Hepatocyte (in vitro differentiated cells): ENCODE measurements around the gene SHISA7. TPM values are rescaled to one million over a fixed set of nuclear protein-coding genes. Genes with fewer than 3 reads are reported as not detected.
A peak's percentile ranks its signal among the peaks of the same experiment; 100 is the strongest.

ENCODE experiments used
- DNase-seq: peaks from one replicate; pipeline ENCODE4 v3.0.0-alpha.2; 2016; ENCODE audit warnings: low spot score
- H2AFZ ChIP-seq: fragments of 200-600 bp; sonication (generic); 2 replicates; pipeline ENCODE4 v1.6.0; 2016; ENCODE audit warnings: antibody characterized with exemption, mild to moderate bottlenecking
- H3K27ac ChIP-seq: fragments of 200-600 bp; sonication (generic); 2 replicates; pipeline ENCODE4 v1.5.1; 2016; ENCODE audit warnings: mild to moderate bottlenecking
- H3K27me3 ChIP-seq: fragments of 200-600 bp; sonication (generic); 2 replicates; pipeline ENCODE4 v1.6.1; 2016
- H3K36me3 ChIP-seq: fragments of 200-600 bp; sonication (generic); replicated peaks from 2 replicates; pipeline ENCODE4 v1.5.1; 2016; ENCODE audit warnings: low read depth; ENCODE audit not compliant: insufficient read depth
- H3K4me1 ChIP-seq: fragments of 200-600 bp; sonication (generic); 2 replicates; pipeline ENCODE4 v1.5.1; 2016; ENCODE audit warnings: mild to moderate bottlenecking, moderate library complexity; ENCODE audit not compliant: insufficient read depth
- H3K4me2 ChIP-seq: fragments of 200-600 bp; sonication (generic); 2 replicates; pipeline ENCODE4 v1.6.0; 2016
- H3K4me3 ChIP-seq: fragments of 200-600 bp; sonication (generic); 2 replicates; pipeline ENCODE4 v1.5.1; 2016; ENCODE audit warnings: mild to moderate bottlenecking
- H3K79me2 ChIP-seq: fragments of 200-600 bp; sonication (generic); 2 replicates; pipeline ENCODE4 v1.6.0; 2017; ENCODE audit warnings: mild to moderate bottlenecking
- H3K9me2 ChIP-seq: fragments of 200-600 bp; sonication (generic); replicated peaks from 2 replicates; pipeline ENCODE4 v1.6.0; 2017; ENCODE audit warnings: mild to moderate bottlenecking; ENCODE audit not compliant: insufficient read depth
- H3K9me3 ChIP-seq: fragments of 200-600 bp; sonication (generic); 2 replicates; pipeline ENCODE4 v1.5.1; 2016; ENCODE audit warnings: low read depth, mild to moderate bottlenecking
- H4K20me1 ChIP-seq: fragments of 200-600 bp; sonication (generic); 2 replicates; pipeline ENCODE4 v1.6.0; 2016; ENCODE audit warnings: mild to moderate bottlenecking; ENCODE audit not compliant: insufficient read depth, poor library complexity, severe bottlenecking
- EZH2 ChIP-seq: fragments of 200-600 bp; sonication (generic); IDR thresholded peaks from 2 replicates; pipeline ENCODE4 v1.6.1; 2016; ENCODE audit warnings: antibody characterized with exemption, mild to moderate bottlenecking, borderline replicate concordance
- EZH2phosphoT487 ChIP-seq: fragments of 200-600 bp; sonication (generic); IDR thresholded peaks from one replicate; pipeline ENCODE4 v1.6.1; 2018; ENCODE audit warnings: antibody characterized with exemption, mild to moderate bottlenecking, low read depth, moderate library complexity; ENCODE audit not compliant: unreplicated experiment, severe bottlenecking
- WGBS: methylation state at CpG from one replicate; pipeline ENCODE4 v1.1.6; 2016; ENCODE audit warnings: low lambda C conversion rate; ENCODE audit errors: missing lambda C conversion rate; 5-methylcytosine and 5-hydroxymethylcytosine counted together
- polyA plus RNA-seq: library from polyadenylated mRNA; unstranded; fragments of >200 nt; fragmentation: Nextera tagmentation; extraction: Ambion mirVana; gene quantifications from 2 replicates; pipeline ENCODE4 v1.2.1, GENCODE V29; 2016
- total RNA-seq: library from RNA; depleted of rRNA; stranded (reverse); fragments of >200 nt; gene quantifications from 2 replicates; pipeline ENCODE4 v1.2.3, GENCODE V29; 2014
- TF ChIP-seq, protein P1 (sequence below): fragments of 200-600 bp; sonication (generic); IDR thresholded peaks from 2 replicates; pipeline ENCODE4 v1.5.1; 2016; ENCODE audit warnings: antibody characterized with exemption, mild to moderate bottlenecking; ENCODE audit not compliant: poor library complexity

SHISA7 gene
- total and polyA plus RNA-seq, 2 experiments from 2014 or later: not detected

DNA sequence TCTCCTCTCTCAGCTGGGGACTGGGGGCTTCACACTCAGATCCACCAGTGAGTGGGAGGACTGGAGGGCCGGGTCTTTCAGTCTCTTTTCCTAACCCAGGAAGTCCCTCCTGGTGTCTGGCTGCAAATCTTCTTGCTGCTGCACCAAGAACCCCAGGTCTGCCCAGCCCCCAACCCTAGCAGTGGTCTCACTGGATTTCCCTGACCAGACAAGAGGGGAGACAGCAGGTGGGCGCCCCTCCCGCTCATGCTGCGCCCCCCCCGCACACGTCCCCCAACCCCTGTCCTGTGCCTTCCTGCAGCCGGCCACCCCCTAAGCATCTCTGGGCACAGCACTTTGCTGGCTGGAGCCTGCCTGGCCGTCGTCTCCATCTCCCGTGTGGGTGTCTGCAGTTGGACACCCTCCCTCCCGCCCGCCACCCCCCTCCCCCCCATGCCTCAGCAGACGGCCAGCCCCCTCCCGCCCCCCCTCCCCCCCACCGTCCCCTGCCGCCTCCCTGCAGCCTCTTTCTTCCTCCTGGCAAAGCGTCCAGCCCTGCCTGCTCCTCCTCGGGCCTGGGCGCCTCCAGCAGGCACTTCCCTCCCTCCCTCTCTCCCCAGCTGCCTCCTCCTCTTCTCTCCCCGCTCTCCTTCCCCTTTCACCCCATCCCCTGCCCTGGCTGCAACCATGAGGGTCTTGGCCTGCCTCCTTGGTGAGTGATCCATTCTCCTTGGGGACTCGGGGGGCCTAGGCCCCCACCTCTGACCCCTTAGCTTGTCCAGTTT, 45.0 kb upstream of the SHISA7 start, which contains the start of gene SSC5D:
Gene SSC5D (plus strand): TSS at position 513 of the 764 bp plus-strand sequence. CDS start 154 bp downstream, at position 667.
- Histone ChIP-seq H3K4me3 (no peak within 1 kb of the TSS), H3K4me2 (peak within 1 kb of the TSS; percentile 94), H3K4me1 (peaks cover 30% of the 10 kb centered on the region), H3K79me2 (peaks cover 10% of the 10 kb centered on the region), H3K9me2 (no peaks in the 10 kb centered on the region), H3K9me3 (no peaks in the 10 kb centered on the region), H3K27ac (peak within 1 kb of the TSS; percentile 93), H3K36me3 (no peaks in the 10 kb centered on the region), H3K27me3 (peaks cover 10% of the 10 kb centered on the region), H2AFZ (no peak within 1 kb of the TSS), H4K20me1 (no peaks in the 10 kb centered on the region)
- DNase-seq: no peak
- 8% methylated on average over 9 of the region's 21 CpGs for WGBS
- no peak for TF ChIP-seq EZH2phosphoT487
- TF ChIP-seq, protein P1, sequence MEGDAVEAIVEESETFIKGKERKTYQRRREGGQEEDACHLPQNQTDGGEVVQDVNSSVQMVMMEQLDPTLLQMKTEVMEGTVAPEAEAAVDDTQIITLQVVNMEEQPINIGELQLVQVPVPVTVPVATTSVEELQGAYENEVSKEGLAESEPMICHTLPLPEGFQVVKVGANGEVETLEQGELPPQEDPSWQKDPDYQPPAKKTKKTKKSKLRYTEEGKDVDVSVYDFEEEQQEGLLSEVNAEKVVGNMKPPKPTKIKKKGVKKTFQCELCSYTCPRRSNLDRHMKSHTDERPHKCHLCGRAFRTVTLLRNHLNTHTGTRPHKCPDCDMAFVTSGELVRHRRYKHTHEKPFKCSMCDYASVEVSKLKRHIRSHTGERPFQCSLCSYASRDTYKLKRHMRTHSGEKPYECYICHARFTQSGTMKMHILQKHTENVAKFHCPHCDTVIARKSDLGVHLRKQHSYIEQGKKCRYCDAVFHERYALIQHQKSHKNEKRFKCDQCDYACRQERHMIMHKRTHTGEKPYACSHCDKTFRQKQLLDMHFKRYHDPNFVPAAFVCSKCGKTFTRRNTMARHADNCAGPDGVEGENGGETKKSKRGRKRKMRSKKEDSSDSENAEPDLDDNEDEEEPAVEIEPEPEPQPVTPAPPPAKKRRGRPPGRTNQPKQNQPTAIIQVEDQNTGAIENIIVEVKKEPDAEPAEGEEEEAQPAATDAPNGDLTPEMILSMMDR: no peak
- no peak for TF ChIP-seq EZH2

DNA sequence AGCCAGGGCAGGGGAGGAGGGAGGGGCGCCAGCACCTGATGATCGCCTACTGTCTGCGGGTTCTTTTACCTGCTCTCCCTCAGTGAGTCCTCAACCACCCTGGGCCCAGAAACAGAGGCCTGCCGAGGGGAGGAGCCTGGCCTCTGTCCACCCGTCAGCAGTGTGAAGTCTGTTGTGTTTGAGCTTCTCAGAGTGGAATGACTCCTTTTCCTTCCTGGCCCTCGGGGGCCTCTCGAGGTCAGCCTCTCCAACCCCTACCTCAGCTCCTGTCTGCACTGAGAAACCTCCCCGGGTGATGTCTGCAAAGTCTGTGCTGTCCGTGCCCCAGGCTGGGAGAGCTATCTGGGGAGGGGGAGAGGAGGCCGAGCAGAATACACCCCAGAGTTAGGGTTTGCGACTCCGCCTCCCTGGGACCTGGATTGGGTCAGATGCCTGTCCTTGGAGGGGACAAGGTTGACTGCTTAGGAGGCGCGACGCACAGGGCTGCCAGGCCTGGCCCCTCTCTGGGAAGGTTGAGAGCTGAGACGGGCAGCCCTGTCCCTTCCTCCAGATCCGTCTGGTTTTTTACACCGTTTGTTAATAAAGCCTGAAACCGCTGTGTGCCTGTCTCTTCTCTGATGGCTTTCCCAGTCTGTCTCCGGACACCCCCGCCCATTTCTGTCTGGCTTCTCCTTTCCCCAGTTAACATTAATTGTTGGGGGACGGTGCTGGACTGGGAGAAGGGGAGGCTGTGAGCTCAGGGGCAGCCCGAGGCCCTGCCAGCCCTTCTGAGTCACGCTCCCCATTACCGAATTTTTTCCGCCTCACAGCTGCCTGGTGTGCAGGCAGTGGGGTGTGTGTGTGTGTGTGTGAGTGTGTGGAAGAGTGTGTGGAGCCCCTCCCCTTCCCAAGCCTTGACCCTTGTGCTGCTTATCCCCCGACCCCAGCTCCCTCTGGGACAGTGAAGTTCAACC, 44.1 kb upstream of the SHISA7 start:
- H3K79me2 ChIP-seq: peaks cover 10% of the 10 kb centered on the region
- no peaks in the 10 kb centered on the region for H4K20me1 ChIP-seq
- H3K36me3 ChIP-seq: no peaks in the 10 kb centered on the region
- peak overlapping the region; percentile 93 for H3K27ac ChIP-seq
- H3K4me2 ChIP-seq: peak overlapping the region; percentile 94
- H3K9me2 ChIP-seq: no peaks in the 10 kb centered on the region
- TF ChIP-seq EZH2 (no peak), EZH2phosphoT487 (no peak)
- TF ChIP-seq, protein P1: no peak
- no peaks in the 10 kb centered on the region for H3K9me3 ChIP-seq
- no peak overlapping the region for H3K4me3 ChIP-seq
- peak; percentile 84 for DNase-seq
- WGBS: 32% methylated on average over 24 of the region's 27 CpGs
- no peak overlapping the region for H2AFZ ChIP-seq
- H3K4me1 ChIP-seq: peaks cover 30% of the 10 kb centered on the region
- H3K27me3 ChIP-seq: peaks cover 2% of the 10 kb centered on the region

DNA sequence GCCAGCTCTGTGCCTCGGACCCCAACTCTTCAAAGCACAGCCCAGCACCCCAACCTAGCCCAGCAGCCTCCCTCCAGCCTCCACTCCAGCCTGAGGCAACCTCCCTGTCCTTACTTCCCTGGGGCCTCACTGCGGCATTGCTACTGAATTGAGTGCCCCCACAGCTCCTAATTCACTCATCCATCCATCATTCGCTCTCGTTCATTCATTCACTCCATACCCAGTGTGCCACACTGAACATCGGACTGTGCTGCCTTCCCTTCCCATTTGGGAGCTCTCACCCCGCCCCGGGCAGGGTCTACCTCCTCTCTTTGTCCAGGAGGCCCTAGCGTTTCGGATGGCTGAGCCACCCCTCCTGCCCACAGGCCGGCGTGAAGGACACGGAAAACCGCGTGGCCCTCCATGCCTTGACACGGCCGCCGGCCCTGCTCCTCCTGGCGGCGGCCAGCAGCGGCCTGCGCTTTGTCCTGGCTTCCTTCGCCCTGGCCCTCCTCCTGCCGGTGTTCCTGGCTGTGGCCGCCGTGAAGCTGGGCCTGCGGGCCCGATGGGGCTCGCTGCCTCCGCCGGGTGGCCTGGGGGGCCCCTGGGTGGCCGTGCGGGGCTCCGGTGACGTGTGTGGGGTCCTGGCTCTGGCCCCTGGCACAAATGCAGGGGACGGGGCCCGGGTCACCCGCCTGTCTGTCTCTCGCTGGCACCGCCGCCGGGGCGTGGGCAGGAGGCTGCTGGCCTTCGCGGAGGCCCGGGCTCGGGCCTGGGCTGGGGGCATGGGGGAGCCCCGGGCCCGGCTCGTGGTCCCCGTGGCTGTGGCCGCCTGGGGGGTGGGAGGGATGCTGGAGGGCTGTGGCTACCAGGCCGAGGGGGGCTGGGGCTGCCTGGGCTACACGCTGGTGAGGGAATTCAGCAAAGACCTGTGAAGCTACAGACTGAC, 43.2 kb upstream of the SHISA7 start:
- Histone ChIP-seq H3K79me2 (peaks cover 10% of the 10 kb centered on the region), H4K20me1 (no peaks in the 10 kb centered on the region), H2AFZ (no peak overlapping the region), H3K27ac (peak overlapping the region; percentile 93), H3K27me3 (no peaks in the 10 kb centered on the region), H3K4me2 (peak overlapping the region; percentile 94), H3K36me3 (no peaks in the 10 kb centered on the region), H3K4me3 (no peak overlapping the region), H3K9me2 (no peaks in the 10 kb centered on the region), H3K4me1 (peaks cover 30% of the 10 kb centered on the region), H3K9me3 (no peaks in the 10 kb centered on the region)
- TF ChIP-seq EZH2phosphoT487 (no peak), EZH2 (no peak)
- TF ChIP-seq, protein P1: no peak
- DNase-seq: no peak
- 89% methylated on average over 39 of the region's 53 CpGs for WGBS
